ENCODE results near the gene SPAST. TPM values are rescaled to one million over a fixed set of nuclear protein-coding genes. Genes with fewer than 3 reads are reported as not detected.

Gene SPAST
- total and polyA plus RNA-seq, 2 of the 13 experiments (the other 11 are each of a cell fraction or from before 2014, with no cell fraction given) = 11.5 to 40.4 TPM

- TF ChIP-seq, protein P1, sequence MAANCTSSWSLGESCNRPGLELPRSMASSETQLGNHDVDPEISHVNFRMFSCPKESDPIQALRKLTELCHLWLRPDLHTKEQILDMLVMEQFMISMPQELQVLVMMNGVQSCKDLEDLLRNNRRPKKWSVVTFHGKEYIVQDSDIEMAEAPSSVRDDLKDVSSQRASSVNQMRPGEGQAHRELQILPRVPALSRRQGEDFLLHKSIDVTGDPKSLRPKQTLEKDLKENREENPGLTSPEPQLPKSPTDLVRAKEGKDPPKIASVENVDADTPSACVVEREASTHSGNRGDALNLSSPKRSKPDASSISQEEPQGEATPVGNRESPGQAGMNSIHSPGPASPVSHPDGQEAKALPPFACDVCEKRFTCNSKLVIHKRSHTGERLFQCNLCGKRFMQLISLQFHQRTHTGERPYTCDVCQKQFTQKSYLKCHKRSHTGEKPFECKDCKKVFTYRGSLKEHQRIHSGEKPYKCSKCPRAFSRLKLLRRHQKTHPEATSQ (CRISPR knock-in tag; IDR thresholded peaks at IDR 0.05; ENCODE audit: borderline replicate concordance) = 0 out of 2 replicates have a peak, but pooled peaks have one; percentile 83
- TF ChIP-seq U2AF1 (optimal IDR thresholded peaks at IDR 0.05; ENCODE audit: low read depth, low read length) (no peak), TARDBP (CRISPR knock-in tag; IDR thresholded peaks at IDR 0.05) (peak; percentile 84; the same call in 1 of the 2 replicates), ZFY (CRISPR knock-in tag; IDR thresholded peaks at IDR 0.05) (peak; percentile 83), ZNF33A (CRISPR knock-in tag; IDR thresholded peaks at IDR 0.05; ENCODE audit: borderline replicate concordance) (no peak), NRL (CRISPR knock-in tag; IDR thresholded peaks at IDR 0.05; ENCODE audit: borderline replicate concordance) (peak; percentile 92; the same call in 1 of the 2 replicates), KLF12 (CRISPR knock-in tag; IDR thresholded peaks at IDR 0.05; ENCODE audit: borderline replicate concordance) (peak; percentile 87), DZIP1 (CRISPR knock-in tag; IDR thresholded peaks at IDR 0.05) (no peak), ZNF484 (CRISPR knock-in tag; IDR thresholded peaks at IDR 0.05; ENCODE audit: borderline replicate concordance, low read depth) (no peak), ZNF883 (CRISPR knock-in tag; IDR thresholded peaks at IDR 0.05; ENCODE audit: not compliant biosample characterization) (peak; percentile 80)
- TF ChIP-seq, protein P2, sequence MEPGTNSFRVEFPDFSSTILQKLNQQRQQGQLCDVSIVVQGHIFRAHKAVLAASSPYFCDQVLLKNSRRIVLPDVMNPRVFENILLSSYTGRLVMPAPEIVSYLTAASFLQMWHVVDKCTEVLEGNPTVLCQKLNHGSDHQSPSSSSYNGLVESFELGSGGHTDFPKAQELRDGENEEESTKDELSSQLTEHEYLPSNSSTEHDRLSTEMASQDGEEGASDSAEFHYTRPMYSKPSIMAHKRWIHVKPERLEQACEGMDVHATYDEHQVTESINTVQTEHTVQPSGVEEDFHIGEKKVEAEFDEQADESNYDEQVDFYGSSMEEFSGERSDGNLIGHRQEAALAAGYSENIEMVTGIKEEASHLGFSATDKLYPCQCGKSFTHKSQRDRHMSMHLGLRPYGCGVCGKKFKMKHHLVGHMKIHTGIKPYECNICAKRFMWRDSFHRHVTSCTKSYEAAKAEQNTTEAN (CRISPR knock-in tag; conservative IDR thresholded peaks at IDR 0.05) = peak; percentile 69
- TF ChIP-seq, protein P3, sequence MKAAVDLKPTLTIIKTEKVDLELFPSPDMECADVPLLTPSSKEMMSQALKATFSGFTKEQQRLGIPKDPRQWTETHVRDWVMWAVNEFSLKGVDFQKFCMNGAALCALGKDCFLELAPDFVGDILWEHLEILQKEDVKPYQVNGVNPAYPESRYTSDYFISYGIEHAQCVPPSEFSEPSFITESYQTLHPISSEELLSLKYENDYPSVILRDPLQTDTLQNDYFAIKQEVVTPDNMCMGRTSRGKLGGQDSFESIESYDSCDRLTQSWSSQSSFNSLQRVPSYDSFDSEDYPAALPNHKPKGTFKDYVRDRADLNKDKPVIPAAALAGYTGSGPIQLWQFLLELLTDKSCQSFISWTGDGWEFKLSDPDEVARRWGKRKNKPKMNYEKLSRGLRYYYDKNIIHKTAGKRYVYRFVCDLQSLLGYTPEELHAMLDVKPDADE (CRISPR knock-in tag; IDR thresholded peaks at IDR 0.05) = no peak
These were observed at the start of gene SPAST (continued) for GRCh38 chr2:32063310-32064020.

Data from HepG2 (cell line).